22Rv1 (cell line): ENCODE results near the gene NF1.

Experiments
- H3K27ac ChIP-seq: fragments of 450-650 bp; 2 replicates; pipeline ENCODE4 v1.5.1; 2017
- ZFX ChIP-seq: fragments of 450-650 bp; IDR thresholded peaks from 2 replicates; pipeline ENCODE4 v1.6.1; 2017; ENCODE audit warnings: antibody characterized with exemption, borderline replicate concordance
- TF ChIP-seq, protein P1 (sequence below): fragments of 450-650 bp; IDR thresholded peaks from 2 replicates; pipeline ENCODE4 v1.5.1; 2017; ENCODE audit warnings: mild to moderate bottlenecking

Gene NF1

DNA sequence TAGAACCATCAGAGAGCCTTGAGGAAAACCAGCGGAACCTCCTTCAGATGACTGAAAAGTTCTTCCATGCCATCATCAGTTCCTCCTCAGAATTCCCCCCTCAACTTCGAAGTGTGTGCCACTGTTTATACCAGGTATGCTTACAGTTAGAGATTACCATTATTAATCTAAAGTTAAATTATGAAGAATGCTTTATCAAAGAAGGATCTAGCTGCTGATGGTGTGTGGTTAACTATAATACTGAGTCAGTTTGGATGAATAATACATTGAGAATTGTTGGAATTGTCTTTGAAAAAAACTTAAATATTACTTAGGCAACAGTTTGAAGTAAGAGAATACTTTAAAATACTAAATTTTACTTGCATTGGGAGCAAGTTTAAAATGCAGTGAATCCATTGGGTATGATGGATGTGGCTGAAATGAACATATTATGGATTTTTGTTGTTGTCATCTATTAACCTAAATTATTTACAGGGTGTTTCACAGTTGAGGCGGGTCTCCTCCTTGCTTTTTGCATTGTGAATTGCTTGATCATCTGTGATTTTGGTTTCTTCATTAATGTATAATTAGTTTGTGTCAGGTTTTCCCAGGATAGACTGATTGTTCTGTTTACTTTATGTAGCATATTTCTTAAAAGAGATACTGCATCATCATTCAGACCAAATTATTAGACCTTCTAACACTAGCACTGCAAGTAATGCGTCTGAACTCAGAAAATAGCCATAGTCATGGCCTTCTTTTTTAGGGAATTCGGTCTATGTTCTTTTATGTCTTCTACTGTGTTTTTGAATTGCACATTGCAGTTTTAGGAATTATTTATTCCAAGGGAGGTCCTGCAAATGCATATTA lies 154.4 kb downstream of the NF1 start:
- TF ChIP-seq, protein P1, sequence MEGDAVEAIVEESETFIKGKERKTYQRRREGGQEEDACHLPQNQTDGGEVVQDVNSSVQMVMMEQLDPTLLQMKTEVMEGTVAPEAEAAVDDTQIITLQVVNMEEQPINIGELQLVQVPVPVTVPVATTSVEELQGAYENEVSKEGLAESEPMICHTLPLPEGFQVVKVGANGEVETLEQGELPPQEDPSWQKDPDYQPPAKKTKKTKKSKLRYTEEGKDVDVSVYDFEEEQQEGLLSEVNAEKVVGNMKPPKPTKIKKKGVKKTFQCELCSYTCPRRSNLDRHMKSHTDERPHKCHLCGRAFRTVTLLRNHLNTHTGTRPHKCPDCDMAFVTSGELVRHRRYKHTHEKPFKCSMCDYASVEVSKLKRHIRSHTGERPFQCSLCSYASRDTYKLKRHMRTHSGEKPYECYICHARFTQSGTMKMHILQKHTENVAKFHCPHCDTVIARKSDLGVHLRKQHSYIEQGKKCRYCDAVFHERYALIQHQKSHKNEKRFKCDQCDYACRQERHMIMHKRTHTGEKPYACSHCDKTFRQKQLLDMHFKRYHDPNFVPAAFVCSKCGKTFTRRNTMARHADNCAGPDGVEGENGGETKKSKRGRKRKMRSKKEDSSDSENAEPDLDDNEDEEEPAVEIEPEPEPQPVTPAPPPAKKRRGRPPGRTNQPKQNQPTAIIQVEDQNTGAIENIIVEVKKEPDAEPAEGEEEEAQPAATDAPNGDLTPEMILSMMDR = no peak
- no peak for TF ChIP-seq ZFX
- H3K27ac ChIP-seq = no peak overlapping the region

DNA sequence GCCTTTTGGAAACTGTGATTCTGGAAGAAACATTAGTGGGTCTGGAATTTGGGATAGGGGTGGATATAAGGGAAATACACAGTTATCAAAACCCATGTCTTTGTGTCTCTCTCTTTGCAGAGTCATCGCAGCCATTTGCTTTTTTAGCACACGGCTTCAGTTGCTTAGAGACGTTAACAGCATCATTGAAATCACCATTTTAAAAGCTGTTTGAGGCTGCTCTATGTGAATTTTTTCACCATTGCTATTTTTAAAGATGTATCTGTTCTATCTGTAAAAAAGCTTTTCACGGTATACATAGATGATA lies 155.0 kb downstream of the NF1 start:
- TF ChIP-seq ZFX = no peak
- TF ChIP-seq, protein P1 = no peak
- no peak overlapping the region for H3K27ac ChIP-seq

DNA sequence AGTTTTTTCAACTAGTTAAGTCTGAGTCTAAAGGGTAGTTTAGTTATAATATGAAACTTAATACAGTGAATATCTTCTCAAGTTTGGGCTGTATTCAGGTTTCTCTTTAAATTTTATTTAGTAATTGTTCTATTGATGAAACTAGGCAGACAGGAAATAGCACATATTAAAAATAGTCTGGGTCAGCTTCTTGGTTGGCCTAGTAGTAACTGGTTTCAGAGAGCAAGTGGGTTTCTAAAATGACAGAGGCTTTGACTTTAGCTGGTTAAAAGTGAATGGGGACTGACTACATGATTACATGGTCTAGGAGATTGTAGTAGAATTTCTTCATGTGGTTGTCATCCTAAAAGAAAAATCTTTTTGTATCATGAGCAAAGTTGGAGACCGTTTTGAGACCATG lies 155.5 kb downstream of the NF1 start:
- TF ChIP-seq ZFX = no peak
- TF ChIP-seq, protein P1 = no peak
- no peak overlapping the region for H3K27ac ChIP-seq

DNA sequence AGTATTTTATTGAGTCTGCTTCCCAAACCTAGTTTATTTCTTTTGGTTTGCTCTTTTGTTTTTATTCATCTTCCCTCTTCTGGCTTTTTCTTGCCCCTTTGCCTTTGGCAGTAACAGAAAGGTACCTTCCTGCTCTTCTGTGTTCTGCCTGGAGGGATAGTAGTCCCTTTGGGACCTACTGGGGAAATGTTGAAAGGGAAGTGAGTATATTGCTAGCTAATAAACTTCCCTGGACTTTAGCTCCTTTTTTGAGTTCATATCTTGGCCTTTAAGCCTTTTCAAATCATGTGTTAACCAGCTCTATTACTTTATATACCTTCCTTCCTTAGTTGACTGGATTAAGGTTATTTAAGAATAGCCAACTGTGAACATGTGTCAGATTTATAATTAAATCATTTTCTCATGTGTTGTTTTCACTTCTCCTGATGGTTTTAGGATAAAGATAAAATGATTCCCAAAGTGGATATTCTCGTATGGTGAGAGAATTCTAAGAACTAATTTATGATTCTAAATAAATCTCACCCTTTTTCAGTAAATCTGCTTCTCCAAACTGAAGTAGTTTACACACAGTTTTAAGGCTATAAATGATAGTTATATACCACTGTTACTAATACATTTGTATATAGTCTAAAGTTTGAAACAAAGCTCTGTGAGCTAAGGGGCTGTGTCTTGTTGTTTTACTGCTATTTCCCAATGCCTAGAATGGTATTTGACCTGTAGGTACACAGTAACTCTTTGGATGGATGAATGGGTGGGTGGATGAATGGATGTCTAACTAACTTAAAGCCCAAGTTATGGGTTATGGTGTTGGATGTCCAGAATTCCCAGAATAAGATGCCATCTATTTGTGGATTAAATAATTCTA lies 156.6 kb downstream of the NF1 start:
- H3K27ac ChIP-seq = no peak overlapping the region
- TF ChIP-seq, protein P1 = no peak
- TF ChIP-seq ZFX = no peak

DNA sequence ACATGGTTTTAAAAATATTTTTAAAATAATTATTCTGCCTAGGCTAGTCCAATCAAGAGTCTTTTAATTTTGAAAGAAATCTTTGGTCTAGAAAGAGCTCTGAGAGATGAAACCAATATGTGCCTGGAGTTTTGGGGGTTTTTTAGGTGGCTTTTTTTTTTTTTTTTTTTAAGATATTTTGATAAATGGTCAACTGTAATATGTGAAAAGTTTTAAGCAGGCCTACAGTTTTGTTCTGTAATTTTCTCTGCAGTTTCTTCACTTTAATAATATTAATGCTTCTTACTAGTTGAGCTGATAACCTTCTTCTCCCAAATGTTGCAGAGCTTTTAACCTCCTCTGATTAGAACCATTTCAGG lies 157.2 kb downstream of the NF1 start:
- TF ChIP-seq, protein P1 = no peak
- TF ChIP-seq ZFX = no peak
- no peak overlapping the region for H3K27ac ChIP-seq

DNA sequence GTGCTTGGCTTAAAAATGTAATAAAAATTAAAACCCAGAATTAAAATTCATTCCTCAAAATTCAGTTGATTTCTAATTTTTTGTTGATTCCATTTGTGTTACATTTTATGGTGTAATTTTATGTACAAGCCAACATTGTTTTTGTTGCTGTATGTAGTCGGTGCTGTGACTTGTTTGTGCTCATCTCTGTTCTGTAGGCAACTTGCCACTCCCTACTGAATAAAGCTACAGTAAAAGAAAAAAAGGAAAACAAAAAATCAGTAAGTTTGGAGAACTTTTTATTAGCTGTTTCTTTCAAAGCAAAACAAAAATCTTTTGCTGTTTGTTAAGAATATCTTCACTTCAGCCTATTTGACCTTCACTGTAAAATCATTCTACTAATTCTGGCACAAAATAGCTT lies 158.0 kb downstream of the NF1 start:
- TF ChIP-seq ZFX = no peak
- TF ChIP-seq, protein P1 = no peak
- H3K27ac ChIP-seq = no peak overlapping the region

DNA sequence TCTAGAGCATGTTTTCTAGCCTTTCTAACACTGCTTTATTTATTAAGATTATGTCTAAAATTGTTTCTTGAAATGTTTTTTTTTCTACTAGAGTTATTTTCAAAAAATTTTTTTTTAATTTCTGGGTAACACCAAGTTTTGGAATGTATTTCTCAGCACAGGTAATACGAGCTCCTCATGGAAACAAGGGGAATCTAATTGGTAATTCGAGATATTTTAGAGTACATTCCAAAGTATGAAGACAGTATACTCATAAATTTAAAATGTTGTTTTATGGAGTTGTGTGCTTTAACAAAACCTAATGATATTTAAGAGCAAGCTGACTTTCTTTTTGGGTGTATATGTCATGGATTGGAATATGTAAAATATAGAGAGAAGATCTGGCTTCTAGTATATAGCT lies 159.9 kb downstream of the NF1 start:
- TF ChIP-seq, protein P1 = no peak
- TF ChIP-seq ZFX = no peak
- no peak overlapping the region for H3K27ac ChIP-seq
